Measurements from ENCODE around the gene PHACTR1.

Gene PHACTR1

DNA sequence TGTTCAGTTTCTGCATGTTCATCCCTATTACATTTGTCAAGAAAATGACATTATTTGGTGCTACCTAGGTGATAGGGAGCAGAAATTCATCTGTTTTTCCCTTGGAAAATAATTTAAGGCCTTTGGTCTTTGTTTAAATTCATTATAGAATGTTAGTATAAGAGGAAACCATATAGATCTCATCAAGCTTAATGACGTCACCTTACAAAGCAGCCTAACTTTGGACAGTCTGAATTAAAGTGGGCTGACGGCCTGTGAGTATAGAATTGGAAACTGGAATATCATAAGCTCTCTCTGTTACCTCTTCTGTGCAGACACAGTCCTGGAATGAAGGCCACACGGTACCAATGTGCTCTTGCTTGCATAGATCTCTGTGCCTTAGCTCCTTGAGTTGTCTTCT is 503.7 kb downstream of the PHACTR1 start:
- no peak for TF ChIP-seq SP1 (IDR thresholded peaks at IDR 0.05)
- TF ChIP-seq CTBP1 (IDR thresholded peaks at IDR 0.05; ENCODE audit: borderline replicate concordance) = no peak
- TF ChIP-seq ZNF384 (IDR thresholded peaks at IDR 0.05) = no peak
- TF ChIP-seq HDGF (IDR thresholded peaks at IDR 0.05; ENCODE audit: borderline replicate concordance) = no peak
- no peak for DNase-seq (ENCODE audit: extremely low spot score)
- ChIA-PET POLR2A (interaction anchor here (1.5 kb wide), 1 partner anchor 108 kb away, joined by 4 read pairs; the partner anchor contains the start of gene TBC1D7), CTCF (no interaction called here)

DNA sequence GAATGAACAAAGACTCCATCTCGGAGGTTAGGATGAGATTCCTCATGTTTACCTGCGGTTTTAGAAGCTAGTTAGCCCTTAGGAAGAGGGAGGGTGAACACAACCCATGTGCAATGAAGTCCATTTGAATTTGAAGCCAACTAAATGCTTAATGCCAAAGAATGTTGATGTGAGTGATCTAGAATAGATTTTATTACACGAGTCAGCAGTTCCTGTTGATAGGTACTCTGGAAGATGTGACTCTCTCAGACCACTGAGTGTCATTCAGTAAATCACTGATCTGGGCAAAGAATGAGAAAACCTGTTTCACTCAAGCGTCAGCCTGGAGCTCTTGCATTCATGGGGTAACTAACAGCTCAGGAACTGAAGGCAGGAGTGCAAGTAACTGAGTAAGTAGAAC is 505.5 kb downstream of the PHACTR1 start:
- no peak for DNase-seq (ENCODE audit: extremely low spot score)
- no peak for TF ChIP-seq TARDBP (IDR thresholded peaks at IDR 0.05)
- TF ChIP-seq NFRKB (IDR thresholded peaks at IDR 0.05) = no peak
- TF ChIP-seq, protein P1, sequence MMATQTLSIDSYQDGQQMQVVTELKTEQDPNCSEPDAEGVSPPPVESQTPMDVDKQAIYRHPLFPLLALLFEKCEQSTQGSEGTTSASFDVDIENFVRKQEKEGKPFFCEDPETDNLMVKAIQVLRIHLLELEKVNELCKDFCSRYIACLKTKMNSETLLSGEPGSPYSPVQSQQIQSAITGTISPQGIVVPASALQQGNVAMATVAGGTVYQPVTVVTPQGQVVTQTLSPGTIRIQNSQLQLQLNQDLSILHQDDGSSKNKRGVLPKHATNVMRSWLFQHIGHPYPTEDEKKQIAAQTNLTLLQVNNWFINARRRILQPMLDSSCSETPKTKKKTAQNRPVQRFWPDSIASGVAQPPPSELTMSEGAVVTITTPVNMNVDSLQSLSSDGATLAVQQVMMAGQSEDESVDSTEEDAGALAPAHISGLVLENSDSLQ (IDR thresholded peaks at IDR 0.05) = no peak
- TF ChIP-seq CTBP1 (IDR thresholded peaks at IDR 0.05; ENCODE audit: borderline replicate concordance) = no peak
- no peak for TF ChIP-seq ARNT (IDR thresholded peaks at IDR 0.05)
- no peak for TF ChIP-seq HDGF (IDR thresholded peaks at IDR 0.05; ENCODE audit: borderline replicate concordance)
- no peak for TF ChIP-seq ELF4 (IDR thresholded peaks at IDR 0.05)
- TF ChIP-seq SP1 (IDR thresholded peaks at IDR 0.05) = no peak
- ChIA-PET CTCF (no interaction called here), POLR2A (no interaction called here)

- POLR2A ChIA-PET = no interaction called here
- DNase-seq (ENCODE audit: extremely low spot score) = no peak
- CTCF ChIA-PET = no interaction called here
- TF ChIP-seq ZNF384 (IDR thresholded peaks at IDR 0.05) = no peak
- TF ChIP-seq LEF1 (IDR thresholded peaks at IDR 0.05; ENCODE audit: borderline replicate concordance) = no peak
- no peak for TF ChIP-seq FOXM1 (IDR thresholded peaks at IDR 0.05; ENCODE audit: borderline replicate concordance)
- TF ChIP-seq NFRKB (IDR thresholded peaks at IDR 0.05) = no peak
- TF ChIP-seq, protein P1 (IDR thresholded peaks at IDR 0.05) = no peak
These were observed 509.5 kb downstream of the PHACTR1 start for GRCh38 chr6:13226071-13226470.

DNA sequence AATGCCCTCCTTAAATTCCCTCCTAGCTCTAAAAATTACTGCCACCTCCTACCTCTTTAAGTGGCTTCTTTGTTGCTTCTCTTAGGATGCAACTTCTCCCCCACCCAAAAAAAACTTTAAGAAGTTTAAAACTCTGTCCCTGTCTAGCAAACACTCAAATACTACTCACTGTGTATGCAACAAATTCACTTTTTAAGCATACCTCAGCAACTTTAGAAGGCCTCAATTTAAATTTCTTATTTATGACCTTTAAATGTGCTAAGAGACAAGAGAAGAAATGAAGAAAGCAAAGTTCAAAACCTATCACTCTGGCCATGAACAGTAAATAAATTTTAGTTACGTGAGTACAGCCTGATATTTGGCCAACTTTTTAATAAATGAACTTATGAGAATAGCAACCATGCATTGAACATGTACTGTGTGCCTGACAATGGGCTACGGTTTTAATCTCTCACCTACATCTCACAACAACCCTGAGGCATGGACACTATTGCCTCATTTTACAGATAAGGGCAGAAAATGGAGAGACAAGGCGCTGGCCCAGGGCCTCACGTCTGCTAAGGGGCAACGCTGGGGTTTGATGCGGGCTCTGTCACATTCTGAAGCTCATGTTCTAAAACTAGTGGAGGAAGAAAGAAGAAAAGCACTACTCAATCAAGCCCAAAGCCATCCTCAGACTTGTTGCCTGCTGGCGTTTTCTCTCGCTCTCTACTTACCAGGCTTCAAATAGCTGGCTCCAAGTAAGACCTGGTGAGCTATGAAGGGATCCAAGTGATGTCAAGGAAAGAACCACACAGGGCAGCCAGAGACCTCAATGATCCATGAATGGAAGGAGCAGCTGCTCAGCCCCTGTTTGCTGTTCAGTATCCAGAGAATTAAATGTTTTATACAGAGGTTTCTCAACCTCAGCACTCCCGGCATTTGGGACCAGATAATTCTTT is 512.0 kb downstream of the PHACTR1 start:
- TF ChIP-seq SUZ12 (IDR thresholded peaks at IDR 0.05) (no peak), SP1 (IDR thresholded peaks at IDR 0.05) (no peak), CTBP1 (IDR thresholded peaks at IDR 0.05; ENCODE audit: borderline replicate concordance) (no peak), BHLHE40 (IDR thresholded peaks at IDR 0.05; ENCODE audit: borderline replicate concordance) (no peak), TARDBP (IDR thresholded peaks at IDR 0.05) (no peak), LEF1 (IDR thresholded peaks at IDR 0.05; ENCODE audit: borderline replicate concordance) (no peak), ARNT (IDR thresholded peaks at IDR 0.05) (no peak), ZNF384 (IDR thresholded peaks at IDR 0.05) (no peak), HDGF (IDR thresholded peaks at IDR 0.05; ENCODE audit: borderline replicate concordance) (no peak)
- TF ChIP-seq, protein P1 (IDR thresholded peaks at IDR 0.05) = no peak
- DNase-seq (ENCODE audit: extremely low spot score) = no peak
- CTCF ChIA-PET = no interaction called here
- POLR2A ChIA-PET = interaction anchor here (1.0 kb wide), 1 partner anchor 100 kb away, joined by 3 read pairs; the partner anchor contains the start of gene TBC1D7

- no peak for DNase-seq (ENCODE audit: extremely low spot score)
- TF ChIP-seq FOXK2 (IDR thresholded peaks at IDR 0.05) (no peak), SP1 (IDR thresholded peaks at IDR 0.05) (no peak), CTBP1 (IDR thresholded peaks at IDR 0.05; ENCODE audit: borderline replicate concordance) (no peak), SUZ12 (IDR thresholded peaks at IDR 0.05) (no peak), BHLHE40 (IDR thresholded peaks at IDR 0.05; ENCODE audit: borderline replicate concordance) (no peak), TARDBP (IDR thresholded peaks at IDR 0.05) (no peak), HDGF (IDR thresholded peaks at IDR 0.05; ENCODE audit: borderline replicate concordance) (no peak), NFRKB (IDR thresholded peaks at IDR 0.05) (no peak), ARNT (IDR thresholded peaks at IDR 0.05) (no peak)
- TF ChIP-seq, protein P1 (IDR thresholded peaks at IDR 0.05) = no peak
- ChIA-PET POLR2A (interaction anchor here (1.0 kb wide), 1 partner anchor 99 kb away, joined by 3 read pairs; the partner anchor contains the start of gene TBC1D7), CTCF (no interaction called here)
These were observed 512.9 kb downstream of the PHACTR1 start for GRCh38 chr6:13229205-13230085.

DNA sequence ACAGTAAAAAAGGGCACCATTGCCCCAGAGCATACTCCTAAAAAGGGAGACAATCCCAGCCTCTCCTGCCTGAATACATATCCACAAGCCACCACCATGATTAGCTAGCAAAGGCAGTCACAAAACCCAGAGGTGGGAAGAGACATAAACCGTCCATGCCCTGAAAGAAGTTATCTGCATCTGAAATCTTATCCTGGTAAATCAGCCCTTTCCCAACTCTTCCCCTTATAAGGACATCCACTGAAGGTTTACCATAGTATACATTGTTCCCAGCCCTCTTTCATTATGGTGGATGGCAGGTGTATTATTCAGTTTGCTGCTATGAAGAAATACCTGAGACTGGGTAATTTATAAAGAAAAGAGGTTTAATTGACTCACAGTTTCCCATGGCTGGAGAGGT is 516.5 kb downstream of the PHACTR1 start:
- TF ChIP-seq TARDBP (IDR thresholded peaks at IDR 0.05) (no peak), CTBP1 (IDR thresholded peaks at IDR 0.05; ENCODE audit: borderline replicate concordance) (no peak), L3MBTL2 (conservative IDR thresholded peaks at IDR 0.05) (no peak), ARNT (IDR thresholded peaks at IDR 0.05) (no peak), LEF1 (IDR thresholded peaks at IDR 0.05; ENCODE audit: borderline replicate concordance) (no peak), HDGF (IDR thresholded peaks at IDR 0.05; ENCODE audit: borderline replicate concordance) (no peak), SP1 (IDR thresholded peaks at IDR 0.05) (no peak), ELF4 (IDR thresholded peaks at IDR 0.05) (no peak), NFRKB (IDR thresholded peaks at IDR 0.05) (no peak), FOXA1 (IDR thresholded peaks at IDR 0.05) (no peak), ZNF384 (IDR thresholded peaks at IDR 0.05) (no peak), BHLHE40 (IDR thresholded peaks at IDR 0.05; ENCODE audit: borderline replicate concordance) (no peak), FOXM1 (IDR thresholded peaks at IDR 0.05; ENCODE audit: borderline replicate concordance) (no peak), FOXK2 (IDR thresholded peaks at IDR 0.05) (no peak)
- ChIA-PET POLR2A (no interaction called here), CTCF (no interaction called here)
- DNase-seq (ENCODE audit: extremely low spot score) = no peak
